Measurements from ENCODE around the gene MARCHF2. TPM values are rescaled to one million over a fixed set of nuclear protein-coding genes. Genes with fewer than 3 reads are reported as not detected.
"Not testable (repeated sequence)": the region's sequence is repeated elsewhere in the genome, so short reads cannot be mapped to it uniquely, and the experiment has no call there.

Gene MARCHF2
- total RNA-seq, 1 donor from 2014 or later, result 8.1 TPM

GRCh38 chr19:8441725-8442544, 28.8 kb downstream of the MARCHF2 start:
- no peaks in the 10 kb centered on the region for H3K9me3 Mint-ChIP-seq
- no peak overlapping the region for H3K27ac Mint-ChIP-seq
- H3K4me1 Mint-ChIP-seq (ENCODE audit: low read depth), result peaks cover 19% of the 10 kb centered on the region
- intact Hi-C loops (cut with micrococcal nuclease), result no loop called here
- peaks cover 1% of the 10 kb centered on the region for H3K27me3 Mint-ChIP-seq (ENCODE audit: insufficient read depth)
- no peak overlapping the region for H3K4me3 Mint-ChIP-seq
- peaks cover 8% of the 10 kb centered on the region for H3K36me3 Mint-ChIP-seq (ENCODE audit: low read depth)
- DNase-seq (ENCODE audit: low spot score), result no peak

DNA sequence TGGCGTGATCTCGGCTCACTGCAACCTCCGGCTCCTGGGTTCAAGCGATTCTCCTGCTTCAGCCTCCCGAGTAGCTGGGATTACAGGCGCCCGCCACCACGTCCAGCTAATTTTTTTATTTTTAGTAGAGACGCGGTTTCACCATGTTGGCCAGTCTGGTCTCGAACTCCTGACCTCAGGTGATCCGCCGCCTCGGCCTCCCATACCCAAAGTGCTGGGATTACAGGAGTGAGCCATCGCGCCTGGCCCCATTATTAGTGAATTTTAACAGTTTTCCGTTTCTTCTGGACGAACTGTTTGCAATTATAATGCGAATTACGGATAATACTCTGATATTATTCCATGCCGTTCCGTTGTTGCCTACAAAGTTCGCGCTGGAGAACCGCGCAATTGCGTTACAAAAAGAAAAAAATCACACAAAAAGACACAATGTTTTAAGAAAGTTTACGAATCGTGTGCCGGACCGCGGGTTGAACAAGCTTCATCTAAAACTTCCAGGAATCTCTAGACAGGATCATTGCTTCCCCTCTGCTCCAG, 31.1 kb downstream of the MARCHF2 start:
- Mint-ChIP-seq H3K36me3 (ENCODE audit: low read depth) (peaks cover 17% of the 10 kb centered on the region), H3K27ac (peak overlapping the region; percentile 98), H3K4me1 (ENCODE audit: low read depth) (peaks cover 37% of the 10 kb centered on the region), H3K4me3 (peak overlapping the region; percentile 95)
- DNase-seq (ENCODE audit: low spot score); H3K27me3 Mint-ChIP-seq (ENCODE audit: insufficient read depth); H3K9me3 Mint-ChIP-seq: not testable (repeated sequence)
- intact Hi-C loops (cut with micrococcal nuclease), result loop anchor here (1.0 kb wide), 3 partner anchors 31 to 69 kb away; partner anchors contain the start of genes MARCHF2 and RAB11B

DNA sequence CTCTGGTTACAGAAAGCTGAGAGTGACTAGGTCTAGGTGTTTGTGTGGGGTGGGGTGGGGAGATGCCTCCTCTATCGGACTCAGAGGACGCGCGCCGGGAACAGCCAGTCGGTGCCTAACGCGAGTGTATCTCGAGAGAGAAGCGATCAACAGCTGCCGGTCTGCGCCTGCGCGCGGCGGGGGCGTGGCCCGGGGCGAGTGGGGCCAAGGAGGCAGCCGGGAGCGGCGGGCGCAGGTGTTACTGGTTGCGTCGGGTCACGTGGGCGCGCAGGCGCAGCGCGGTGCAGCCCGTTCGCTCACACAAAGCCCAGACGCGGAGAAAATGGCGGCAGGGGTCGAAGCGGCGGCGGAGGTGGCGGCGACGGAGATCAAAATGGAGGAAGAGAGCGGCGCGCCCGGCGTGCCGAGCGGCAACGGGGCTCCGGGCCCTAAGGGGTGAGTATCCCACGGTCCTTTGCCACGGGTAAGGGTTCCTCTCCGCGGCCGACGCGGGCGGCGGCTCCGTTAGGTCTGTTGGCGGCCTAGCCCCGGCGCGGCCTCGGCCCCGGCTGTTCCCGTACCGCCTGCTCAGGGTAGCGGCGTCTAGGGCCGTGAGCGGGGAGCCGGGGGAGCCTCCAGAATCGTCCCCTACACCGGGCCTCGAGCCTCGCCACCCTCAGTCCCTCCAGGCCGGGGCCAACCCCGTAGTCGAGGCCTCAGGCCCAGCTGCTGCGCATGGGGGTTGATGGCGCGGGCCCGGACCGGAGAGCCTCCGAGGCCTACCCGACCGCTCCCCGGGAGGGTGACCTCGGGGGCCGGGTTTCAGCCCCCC, 31.8 kb downstream of the MARCHF2 start, which contains the start of gene HNRNPM:
TSS of gene HNRNPM (plus strand) at position 299 of the 811 bp plus-strand sequence. CDS start at position 323, 24 bp downstream.
- H3K27me3 Mint-ChIP-seq (ENCODE audit: insufficient read depth), result peaks cover 1% of the 10 kb centered on the region
- peaks cover 17% of the 10 kb centered on the region for H3K36me3 Mint-ChIP-seq (ENCODE audit: low read depth)
- DNase-seq (ENCODE audit: low spot score), result peak; percentile 100
- intact Hi-C loops (cut with micrococcal nuclease), result loop anchor here (1.0 kb wide), 3 partner anchors 32 to 68 kb away; partner anchors contain the start of genes MARCHF2 and RAB11B
- no peaks in the 10 kb centered on the region for H3K9me3 Mint-ChIP-seq
- peak within 1 kb of the TSS; percentile 98 for H3K27ac Mint-ChIP-seq
- peak within 1 kb of the TSS; percentile 95 for H3K4me3 Mint-ChIP-seq
- H3K4me1 Mint-ChIP-seq (ENCODE audit: low read depth), result peaks cover 41% of the 10 kb centered on the region

GRCh38 chr19:8445488-8446001, 32.4 kb downstream of the MARCHF2 start:
- Mint-ChIP-seq H3K36me3 (ENCODE audit: low read depth) (peaks cover 17% of the 10 kb centered on the region), H3K9me3 (no peaks in the 10 kb centered on the region), H3K27ac (peak overlapping the region; percentile 66), H3K4me1 (ENCODE audit: low read depth) (peaks cover 44% of the 10 kb centered on the region), H3K27me3 (ENCODE audit: insufficient read depth) (peaks cover 1% of the 10 kb centered on the region), H3K4me3 (peak overlapping the region; percentile 87)
- intact Hi-C loops (cut with micrococcal nuclease), result no loop called here
- DNase-seq (ENCODE audit: low spot score), result peak; percentile 49

DNA sequence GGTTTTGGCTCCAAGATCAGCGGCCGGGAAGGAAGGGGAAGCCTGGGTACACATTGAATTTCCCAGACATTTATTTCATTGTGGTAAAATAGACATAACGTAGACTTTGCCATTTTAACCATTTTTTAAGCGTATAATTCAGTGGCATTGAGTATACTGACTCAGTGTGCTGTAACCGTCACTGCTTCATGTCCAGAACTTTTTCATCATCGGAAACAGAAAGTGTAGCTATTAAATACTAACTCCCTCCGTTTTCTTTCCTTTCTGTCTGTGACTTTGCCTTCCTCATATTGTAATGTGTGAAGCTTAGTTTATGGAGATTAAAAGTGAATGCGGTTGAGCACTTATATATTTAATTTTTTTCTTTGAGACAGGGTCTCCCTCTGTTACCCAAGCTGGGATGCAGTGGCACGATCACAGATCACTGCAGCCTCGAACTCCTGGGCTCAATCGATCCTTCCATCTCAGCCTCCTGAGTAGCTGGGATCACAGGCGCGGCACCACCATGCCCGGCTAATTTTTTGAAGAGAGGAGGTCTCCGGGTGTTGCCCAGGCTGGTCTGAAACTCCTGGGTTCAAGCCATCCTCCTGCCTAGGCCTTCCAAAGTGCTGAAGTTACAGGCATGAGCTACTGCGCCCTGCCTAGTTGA, 33.1 kb downstream of the MARCHF2 start:
- Mint-ChIP-seq H3K4me3 (peak overlapping the region; percentile 87), H3K36me3 (ENCODE audit: low read depth) (peaks cover 17% of the 10 kb centered on the region), H3K27me3 (ENCODE audit: insufficient read depth) (peaks cover 1% of the 10 kb centered on the region), H3K27ac (peak overlapping the region; percentile 66), H3K4me1 (ENCODE audit: low read depth) (peaks cover 44% of the 10 kb centered on the region), H3K9me3 (no peaks in the 10 kb centered on the region)
- intact Hi-C loops (cut with micrococcal nuclease), result no loop called here
- no peak for DNase-seq (ENCODE audit: low spot score)

DNA sequence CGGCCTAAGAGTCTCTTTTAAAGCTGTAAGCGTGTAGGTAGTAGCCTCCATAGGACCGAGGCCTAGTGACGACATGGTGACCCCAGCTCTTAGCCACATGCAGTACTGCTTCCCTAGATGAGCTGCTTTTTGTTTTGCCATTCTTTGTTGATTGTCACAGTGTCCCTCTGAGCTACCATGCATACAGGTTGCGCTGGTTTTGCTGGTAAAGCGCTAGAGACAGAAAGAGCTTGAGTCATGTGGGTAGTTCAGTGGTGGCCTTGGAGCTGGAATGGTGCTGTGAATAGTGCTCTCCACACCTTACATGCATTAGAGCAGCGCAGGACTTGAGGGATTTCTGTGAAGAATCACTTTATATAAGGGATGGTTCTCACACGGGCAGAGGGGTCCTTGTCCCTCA, 36.7 kb downstream of the MARCHF2 start:
- no peak for DNase-seq (ENCODE audit: low spot score)
- peak overlapping the region; percentile 19 for H3K27ac Mint-ChIP-seq
- H3K36me3 Mint-ChIP-seq (ENCODE audit: low read depth), result peaks cover 31% of the 10 kb centered on the region
- no peaks in the 10 kb centered on the region for H3K9me3 Mint-ChIP-seq
- peaks cover 1% of the 10 kb centered on the region for H3K27me3 Mint-ChIP-seq (ENCODE audit: insufficient read depth)
- H3K4me3 Mint-ChIP-seq, result no peak overlapping the region
- intact Hi-C loops (cut with micrococcal nuclease), result loop anchor here (5.0 kb wide), 1 partner anchor 37 kb away; no protein-coding TSS in a partner anchor
- H3K4me1 Mint-ChIP-seq (ENCODE audit: low read depth), result peaks cover 67% of the 10 kb centered on the region

DNA sequence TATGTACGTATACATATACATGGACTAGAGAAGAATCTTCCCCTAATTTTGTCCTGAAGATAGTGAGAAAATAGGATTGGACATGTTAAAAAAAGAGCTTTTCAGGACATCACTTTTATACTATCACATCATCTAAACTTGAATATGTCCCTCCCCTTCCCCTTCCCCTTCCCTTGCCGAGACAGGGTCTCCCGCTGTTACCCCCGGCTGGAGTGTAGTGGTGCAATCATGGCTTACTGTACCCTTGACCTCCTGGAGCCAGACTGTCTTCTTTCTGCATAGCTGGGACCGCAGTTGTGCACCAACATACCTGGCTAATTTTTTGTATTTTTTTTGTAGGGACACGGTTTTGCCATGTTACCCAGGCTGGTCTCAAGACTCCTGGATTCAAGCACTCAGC, 38.3 kb downstream of the MARCHF2 start:
- Mint-ChIP-seq H3K4me1 (ENCODE audit: low read depth) (peaks cover 72% of the 10 kb centered on the region), H3K27me3 (ENCODE audit: insufficient read depth) (no peaks in the 10 kb centered on the region), H3K36me3 (ENCODE audit: low read depth) (peaks cover 32% of the 10 kb centered on the region), H3K9me3 (no peaks in the 10 kb centered on the region), H3K4me3 (no peak overlapping the region), H3K27ac (no peak overlapping the region)
- no peak for DNase-seq (ENCODE audit: low spot score)
- intact Hi-C loops (cut with micrococcal nuclease), result loop anchor here (5.0 kb wide), 1 partner anchor 36 kb away; no protein-coding TSS in a partner anchor

DNA sequence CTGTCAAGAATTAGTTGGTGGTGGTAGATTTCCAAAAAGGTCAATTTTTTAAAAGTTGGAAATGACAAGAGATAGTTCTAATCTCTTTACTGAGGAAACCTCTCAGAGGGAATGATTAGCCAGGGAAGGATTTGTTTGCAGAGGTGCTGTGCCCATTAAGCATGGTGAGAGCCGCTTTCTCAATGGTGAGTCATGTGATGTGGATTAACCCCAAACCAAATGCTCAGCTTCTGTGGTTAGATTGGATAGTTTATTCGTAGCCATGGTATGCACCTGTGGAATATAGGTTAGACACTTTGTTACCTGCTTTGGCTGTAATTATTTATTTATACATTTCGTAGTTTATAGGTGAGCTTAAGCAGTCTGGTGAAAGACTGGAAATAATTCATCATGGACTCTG, 38.8 kb downstream of the MARCHF2 start:
- H3K4me3 Mint-ChIP-seq, result no peak overlapping the region
- no peak overlapping the region for H3K27ac Mint-ChIP-seq
- H3K36me3 Mint-ChIP-seq (ENCODE audit: low read depth), result peaks cover 36% of the 10 kb centered on the region
- H3K27me3 Mint-ChIP-seq (ENCODE audit: insufficient read depth), result no peaks in the 10 kb centered on the region
- no peaks in the 10 kb centered on the region for H3K9me3 Mint-ChIP-seq
- intact Hi-C loops (cut with micrococcal nuclease), result loop anchor here (5.0 kb wide), 1 partner anchor 35 kb away; no protein-coding TSS in a partner anchor
- peaks cover 72% of the 10 kb centered on the region for H3K4me1 Mint-ChIP-seq (ENCODE audit: low read depth)
- no peak for DNase-seq (ENCODE audit: low spot score)

- Mint-ChIP-seq H3K4me1 (ENCODE audit: low read depth) (peaks cover 69% of the 10 kb centered on the region), H3K36me3 (ENCODE audit: low read depth) (peaks cover 34% of the 10 kb centered on the region), H3K4me3 (no peak overlapping the region), H3K27ac (peak overlapping the region; percentile 50), H3K9me3 (no peaks in the 10 kb centered on the region), H3K27me3 (ENCODE audit: insufficient read depth) (no peaks in the 10 kb centered on the region)
- no peak for DNase-seq (ENCODE audit: low spot score)
- intact Hi-C loops (cut with micrococcal nuclease), result loop anchor here (5.0 kb wide), 1 partner anchor 35 kb away; no protein-coding TSS in a partner anchor
Observed at GRCh38 chr19:8452446-8453123, 39.5 kb downstream of the MARCHF2 start.

DNA sequence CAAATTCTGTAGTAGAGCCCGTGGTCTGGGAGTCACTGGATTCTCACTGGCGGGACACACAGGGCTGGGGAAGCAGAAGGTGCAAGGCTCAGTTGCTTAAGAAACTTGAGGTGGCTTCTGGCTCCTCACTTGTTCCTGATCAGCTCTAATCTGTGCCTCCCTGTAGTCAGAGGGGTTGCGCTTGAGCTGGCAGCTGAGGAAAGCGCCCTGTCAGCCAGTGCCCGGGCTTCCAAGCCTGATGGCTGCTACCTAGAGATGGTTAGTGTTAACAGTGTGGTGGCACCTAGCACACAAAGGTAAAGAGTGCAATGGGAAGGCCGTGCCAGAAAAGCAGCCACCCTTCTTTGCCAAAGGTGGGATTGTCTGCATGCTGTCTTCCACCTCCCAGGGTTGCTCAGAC, 40.5 kb downstream of the MARCHF2 start:
- intact Hi-C loops (cut with micrococcal nuclease), result loop anchor here (5.0 kb wide), 1 partner anchor 34 kb away; no protein-coding TSS in a partner anchor
- Mint-ChIP-seq H3K27ac (no peak overlapping the region), H3K4me3 (no peak overlapping the region), H3K36me3 (ENCODE audit: low read depth) (peaks cover 37% of the 10 kb centered on the region), H3K27me3 (ENCODE audit: insufficient read depth) (no peaks in the 10 kb centered on the region), H3K9me3 (no peaks in the 10 kb centered on the region), H3K4me1 (ENCODE audit: low read depth) (peaks cover 74% of the 10 kb centered on the region)
- DNase-seq (ENCODE audit: low spot score), result no peak

- H3K27ac Mint-ChIP-seq, result no peak overlapping the region
Observed at GRCh38 chr19:8454218-8454617, 41.1 kb downstream of the MARCHF2 start.

More at GRCh38 chr19:8454218-8454617, 41.1 kb downstream of the MARCHF2 start:
- intact Hi-C loops (cut with micrococcal nuclease), result loop anchor here (5.0 kb wide), 1 partner anchor 33 kb away; no protein-coding TSS in a partner anchor
- no peaks in the 10 kb centered on the region for H3K9me3 Mint-ChIP-seq
- H3K4me3 Mint-ChIP-seq, result no peak overlapping the region
- H3K4me1 Mint-ChIP-seq (ENCODE audit: low read depth), result peaks cover 71% of the 10 kb centered on the region
- H3K27me3 Mint-ChIP-seq (ENCODE audit: insufficient read depth), result no peaks in the 10 kb centered on the region
- H3K36me3 Mint-ChIP-seq (ENCODE audit: low read depth), result peaks cover 37% of the 10 kb centered on the region
- DNase-seq (ENCODE audit: low spot score), result no peak

Measured in activated T-helper 1 cell treated with anti-CD3 and anti-CD28 coated beads, Interleukin-12 subunit alpha, Interleukin-12 subunit beta, Interleukin-2, Interleukin-4 antibody, amounts not matched to agents 30 ng/mL and 10 ng/mL and 1 ng/mL, durations not matched to agents 14 hours and 24 hours and 36 hours (primary cell).